HT-29 (cell line): ENCODE results near the gene SLC12A3. TPM values are rescaled to one million over a fixed set of nuclear protein-coding genes. Genes with fewer than 3 reads are reported as not detected.

ENCODE experiments used
- DNase-seq: peaks from one replicate; pipeline ENCODE4 v3.0.0-alpha.2; 2015; ENCODE audit warnings: low spot score
- total RNA-seq: library from RNA; depleted of rRNA; stranded (reverse); fragments of >200 nt; shearing (Covaris generic); gene quantifications from 2 replicates; pipeline ENCODE4 v1.2.3, GENCODE V29; 2014

The SLC12A3 gene
- total RNA-seq, 1 experiment from 2014 or later = not detected

DNA sequence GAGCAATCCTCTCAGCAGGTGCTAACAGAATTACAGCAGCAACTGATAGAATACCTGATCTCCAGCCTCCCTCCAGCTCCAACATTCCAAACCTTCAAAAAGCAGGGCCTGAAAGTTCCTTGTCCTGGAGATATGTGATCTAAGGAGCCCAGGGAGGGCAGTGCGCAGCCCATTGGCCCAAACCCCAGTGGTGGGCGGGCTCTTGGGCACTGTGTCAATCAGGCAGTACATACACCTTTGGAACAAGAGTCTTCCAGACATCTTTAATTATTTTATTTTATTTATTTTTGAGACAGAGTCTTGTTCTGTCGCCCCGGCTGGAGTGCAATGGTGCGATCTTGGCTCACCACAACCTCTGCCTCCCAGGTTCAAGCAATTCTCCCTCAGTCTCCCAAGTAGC lies 24.2 kb downstream of the SLC12A3 start:
- no peak for DNase-seq

DNA sequence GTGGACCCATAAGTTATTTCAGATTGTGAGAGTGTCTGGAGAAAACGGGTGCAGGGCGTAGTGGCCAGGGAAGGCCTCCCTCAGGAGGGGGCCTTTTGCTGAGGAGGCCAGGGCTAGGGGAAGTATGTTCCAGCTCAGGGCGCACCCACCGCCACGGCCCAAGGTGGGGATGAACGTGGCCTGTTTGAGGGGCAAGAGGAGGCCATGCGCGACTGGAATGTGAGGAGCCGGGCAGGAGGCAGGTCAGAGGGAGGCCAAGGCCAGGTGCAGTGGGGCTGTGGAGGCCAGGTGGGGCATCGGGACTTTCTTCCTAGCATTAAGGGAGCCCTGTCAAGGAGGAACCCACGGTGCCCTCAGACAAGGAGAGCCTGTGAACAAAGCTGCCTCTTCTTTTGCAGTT lies 26.7 kb downstream of the SLC12A3 start:
- no peak for DNase-seq

DNA sequence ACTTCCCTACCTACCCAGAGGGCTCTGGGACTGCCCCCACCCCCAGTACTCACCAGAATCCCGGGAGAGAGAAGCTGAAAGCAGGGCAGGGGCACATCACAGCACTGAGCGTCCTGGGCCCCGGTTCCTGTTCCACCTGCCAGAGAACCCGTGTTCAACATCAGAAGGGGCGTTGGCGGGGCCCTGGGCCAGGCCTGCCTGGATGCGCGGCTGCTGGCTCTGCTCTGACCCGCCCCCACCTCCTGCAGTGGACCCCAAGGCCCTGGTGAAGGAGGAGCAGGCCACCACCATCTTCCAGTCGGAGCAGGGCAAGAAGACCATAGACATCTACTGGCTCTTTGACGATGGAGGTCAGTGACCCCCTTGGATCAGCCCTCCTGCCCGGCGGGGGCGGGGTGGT lies 27.7 kb downstream of the SLC12A3 start:
- DNase-seq = no peak

DNA sequence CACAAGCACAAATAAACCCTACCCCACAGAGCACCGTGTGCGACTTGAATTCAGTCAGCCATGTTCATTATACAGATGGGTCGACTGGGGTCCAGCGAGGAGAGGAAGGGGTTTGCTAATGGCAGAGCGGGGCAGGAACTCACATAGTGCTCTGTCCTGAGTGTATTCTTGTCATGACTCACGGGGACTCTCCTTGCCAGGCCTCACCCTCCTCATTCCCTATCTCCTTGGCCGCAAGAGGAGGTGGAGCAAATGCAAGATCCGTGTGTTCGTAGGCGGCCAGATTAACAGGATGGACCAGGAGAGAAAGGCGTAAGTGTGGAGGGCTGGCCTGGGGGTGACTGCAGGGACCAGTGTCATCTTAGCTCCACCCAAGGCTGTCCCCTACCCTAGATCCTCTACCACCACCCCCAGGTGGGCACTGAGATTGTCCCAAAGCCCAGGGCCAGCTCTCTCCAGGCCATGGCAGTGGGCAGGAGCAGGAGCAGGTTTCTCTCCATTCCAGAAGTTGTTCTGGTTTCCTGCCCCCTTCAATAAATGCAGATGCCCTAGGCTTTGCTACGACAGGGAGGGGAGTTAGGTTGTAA lies 29.4 kb downstream of the SLC12A3 start:
- no peak for DNase-seq

DNA sequence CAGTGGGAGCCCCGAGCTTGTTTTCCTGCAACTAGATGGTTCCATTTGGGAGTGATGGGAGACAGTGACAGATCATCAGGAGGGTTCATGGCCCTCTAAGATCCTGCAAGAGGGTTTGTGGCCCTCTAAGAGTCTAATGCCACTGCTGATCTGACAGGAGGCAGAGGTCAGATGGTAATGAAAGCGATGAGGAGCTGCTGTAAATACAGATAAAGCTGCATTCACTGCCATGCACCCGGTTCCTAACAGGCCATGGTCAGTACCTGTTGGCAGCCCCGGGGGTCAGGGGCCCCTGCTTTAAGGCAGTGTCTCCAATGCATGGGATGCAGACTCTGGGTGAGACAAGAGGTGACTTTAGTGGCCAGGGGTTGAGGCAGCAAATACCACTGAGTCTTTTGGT lies 30.8 kb downstream of the SLC12A3 start:
- DNase-seq = no peak

DNA sequence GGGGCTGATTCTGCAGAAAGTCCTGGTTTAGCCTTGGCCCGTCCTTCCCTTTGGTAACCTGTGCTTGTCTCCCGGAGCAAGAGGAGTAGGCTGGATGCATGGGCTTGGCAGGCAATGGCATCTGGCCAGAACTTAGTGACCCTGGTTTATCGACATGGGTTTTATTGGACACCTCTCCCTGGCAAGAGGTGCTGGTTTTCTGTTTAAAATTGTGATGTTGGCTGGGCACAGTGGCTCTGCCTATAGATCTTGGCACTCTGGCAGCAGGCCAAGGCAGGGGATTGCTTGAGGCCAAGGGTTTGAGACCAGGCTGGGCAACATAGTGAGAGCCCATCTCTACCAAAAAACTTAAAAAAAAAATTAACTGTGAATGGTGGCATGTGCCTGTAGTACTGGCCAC lies 31.2 kb downstream of the SLC12A3 start:
- DNase-seq = no peak

DNA sequence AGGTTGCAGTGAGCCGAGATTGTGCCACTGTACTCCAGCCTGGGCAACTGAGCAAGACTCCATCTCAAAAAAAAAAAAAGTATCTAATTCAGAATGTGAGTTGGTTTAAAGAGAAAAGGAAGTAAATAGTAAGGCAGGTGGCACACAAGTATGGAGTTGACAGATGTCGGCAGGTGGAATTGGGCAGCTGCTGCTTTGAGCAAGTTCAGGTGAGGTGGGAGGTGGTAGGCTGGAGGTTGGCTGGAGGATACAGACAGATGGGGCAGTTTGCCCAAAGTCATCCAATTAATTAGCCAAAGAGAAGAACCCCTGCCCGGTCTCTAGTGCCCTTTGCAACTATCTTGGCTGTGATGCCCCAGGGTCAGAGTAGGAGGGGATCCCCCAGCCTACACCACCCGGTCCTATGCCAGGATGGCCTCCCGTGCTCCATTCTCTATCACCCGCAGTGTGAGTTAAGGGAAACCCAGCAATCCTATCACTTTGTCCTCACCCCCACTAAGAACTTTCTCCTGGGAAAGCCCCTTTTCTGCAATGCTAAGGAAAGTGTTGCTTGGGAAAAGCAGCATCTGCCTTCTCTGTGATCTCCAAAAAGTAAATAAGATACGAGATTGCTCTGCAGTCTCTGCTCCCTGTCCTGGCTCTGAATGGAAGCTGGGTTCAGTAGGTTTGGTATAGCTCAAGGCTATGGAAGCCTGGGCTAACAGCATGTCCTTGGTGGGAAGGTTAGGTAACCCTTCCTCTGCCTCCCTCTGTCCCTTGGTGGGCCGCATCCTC lies 32.2 kb downstream of the SLC12A3 start:
- no peak for DNase-seq

DNA sequence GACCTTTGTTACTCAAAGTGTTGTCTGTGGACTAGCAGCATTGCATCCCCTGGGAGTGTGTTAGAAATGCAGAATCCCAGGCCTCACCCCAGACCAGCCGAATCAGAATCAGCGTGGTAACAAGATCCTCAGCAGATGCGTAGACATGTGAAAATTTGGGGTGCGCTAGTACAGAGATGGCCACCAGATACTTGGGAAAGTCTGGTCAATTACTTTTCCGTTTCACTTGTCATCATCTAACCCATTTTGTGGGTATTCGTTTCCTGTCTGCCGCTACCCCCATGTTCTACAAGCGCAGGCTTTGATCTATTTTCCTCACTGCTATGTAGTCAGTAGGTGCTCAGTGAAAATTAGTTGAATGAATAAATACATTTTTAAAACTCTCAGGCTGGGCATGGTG lies 33.8 kb downstream of the SLC12A3 start:
- DNase-seq = no peak

DNA sequence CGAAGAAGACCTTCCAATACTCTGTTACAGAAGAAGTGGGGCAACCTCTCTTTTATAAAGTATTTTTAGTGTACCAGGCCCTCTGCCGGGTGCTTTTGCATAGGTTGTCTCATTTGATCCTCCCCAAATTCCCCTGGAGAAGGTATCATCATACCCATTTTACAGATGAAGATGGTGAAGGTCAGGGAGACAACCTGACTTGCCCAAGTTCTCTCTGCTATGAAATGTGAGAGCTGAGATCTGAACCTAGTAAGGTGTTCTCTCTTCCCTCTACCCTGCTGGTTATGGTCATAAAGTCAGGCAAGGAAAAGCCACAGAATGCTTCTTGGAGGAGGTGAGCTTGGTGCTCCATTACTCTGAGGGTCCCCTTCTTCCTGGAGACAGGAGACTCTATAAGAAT lies 38.9 kb downstream of the SLC12A3 start:
- DNase-seq = no peak

DNA sequence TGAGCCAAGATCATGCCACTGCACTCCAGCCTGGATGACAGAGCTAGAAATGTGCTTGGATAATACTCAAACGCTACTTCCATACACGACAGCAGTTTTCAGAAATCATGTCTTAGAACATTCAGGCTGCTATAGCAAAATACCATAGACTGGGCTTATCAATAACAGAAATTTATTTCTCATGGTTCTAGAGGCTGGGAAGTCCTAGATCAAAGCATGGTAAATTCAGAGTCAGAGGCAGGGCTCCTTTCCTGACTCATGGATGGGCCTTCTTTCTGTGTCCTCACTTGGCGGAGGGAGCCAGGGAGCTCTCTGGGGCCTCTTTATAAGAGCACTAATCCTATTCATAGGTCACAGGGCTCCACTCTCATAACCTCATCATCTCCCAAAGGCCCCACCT lies 42.4 kb downstream of the SLC12A3 start:
- no peak for DNase-seq

DNA sequence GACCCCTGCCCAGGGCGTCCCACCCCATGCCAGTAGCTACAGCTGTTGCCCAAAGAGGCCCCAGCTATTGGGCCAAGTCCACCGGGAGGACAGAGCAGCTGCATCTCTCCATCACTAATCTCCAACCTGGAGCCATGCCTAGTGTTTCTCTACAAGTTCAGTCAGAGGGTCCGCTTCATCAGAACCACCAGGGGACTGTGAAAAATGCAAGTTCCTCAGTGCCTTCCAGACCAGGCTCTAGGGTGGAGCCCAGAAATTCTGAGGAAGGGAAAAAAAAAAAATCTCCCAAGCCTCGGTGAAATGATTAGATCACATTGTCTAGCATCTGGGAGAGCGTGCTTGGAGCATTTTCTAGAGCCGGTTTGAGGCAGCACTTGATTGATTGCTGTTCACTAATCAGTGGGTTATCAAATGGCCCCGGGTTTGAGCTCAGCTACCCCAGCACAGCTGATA lies 44.5 kb downstream of the SLC12A3 start:
- no peak for DNase-seq

DNA sequence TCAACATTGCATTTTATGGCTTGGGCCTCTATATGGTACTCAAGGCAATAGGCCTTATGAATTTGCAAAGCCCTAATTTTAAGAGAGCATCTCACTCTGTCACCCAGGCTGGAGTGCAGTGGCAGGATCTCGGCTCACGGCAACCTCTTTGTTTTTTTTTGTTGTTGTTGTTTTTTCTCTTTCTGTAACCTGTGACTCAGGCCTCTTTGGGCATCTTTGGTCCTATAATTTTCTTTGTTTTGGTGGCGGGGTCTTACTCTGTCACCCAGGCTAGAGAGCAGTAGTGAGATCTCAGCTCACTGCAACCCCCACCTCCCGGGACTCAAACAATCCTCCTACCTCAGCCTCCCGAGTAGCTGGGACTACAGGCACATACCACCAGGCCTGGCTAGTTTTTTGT lies 45.1 kb downstream of the SLC12A3 start:
- DNase-seq = no peak

DNA sequence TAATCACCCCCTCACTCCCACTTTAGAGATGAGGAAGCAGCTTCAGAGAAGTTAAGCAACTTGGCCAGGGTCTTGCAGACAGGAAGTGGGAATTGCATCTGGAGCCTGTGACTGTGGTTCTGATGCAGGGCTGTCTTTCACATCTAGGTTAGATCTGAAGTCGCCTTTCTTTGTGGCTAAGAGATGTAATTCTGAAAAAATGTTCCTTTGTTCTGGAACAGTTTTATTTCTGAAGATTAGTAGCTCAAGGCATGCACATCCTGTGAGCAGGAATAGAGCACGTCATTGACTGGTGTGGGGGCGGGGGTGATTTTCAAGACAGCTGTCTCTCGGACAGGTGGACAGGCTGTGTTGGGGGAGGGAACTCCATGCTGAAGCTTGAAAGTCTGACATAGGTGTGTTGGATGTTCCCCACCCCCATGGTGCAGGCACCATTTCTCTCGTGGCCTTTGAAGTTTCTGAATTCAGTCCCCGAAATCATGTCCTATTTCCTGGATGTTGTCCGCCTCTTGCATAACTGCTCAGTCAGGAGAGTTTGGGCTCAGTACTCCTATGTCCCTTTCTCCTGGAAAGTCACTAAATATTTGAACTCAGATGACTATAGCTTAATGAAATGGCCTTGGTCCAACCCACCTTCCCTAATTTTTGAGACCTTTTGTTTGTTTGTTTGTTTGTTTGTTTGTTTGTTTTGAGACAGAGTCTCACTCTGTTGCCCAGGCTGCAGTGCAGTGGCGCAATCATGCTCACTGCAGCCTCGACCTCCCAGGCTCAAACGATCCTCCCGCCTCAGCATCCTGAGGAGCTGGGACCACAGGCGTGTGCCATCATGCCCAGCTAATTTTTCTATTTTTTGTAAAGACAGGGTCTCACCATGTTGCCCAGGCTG lies 45.9 kb downstream of the SLC12A3 start:
- DNase-seq = no peak

DNA sequence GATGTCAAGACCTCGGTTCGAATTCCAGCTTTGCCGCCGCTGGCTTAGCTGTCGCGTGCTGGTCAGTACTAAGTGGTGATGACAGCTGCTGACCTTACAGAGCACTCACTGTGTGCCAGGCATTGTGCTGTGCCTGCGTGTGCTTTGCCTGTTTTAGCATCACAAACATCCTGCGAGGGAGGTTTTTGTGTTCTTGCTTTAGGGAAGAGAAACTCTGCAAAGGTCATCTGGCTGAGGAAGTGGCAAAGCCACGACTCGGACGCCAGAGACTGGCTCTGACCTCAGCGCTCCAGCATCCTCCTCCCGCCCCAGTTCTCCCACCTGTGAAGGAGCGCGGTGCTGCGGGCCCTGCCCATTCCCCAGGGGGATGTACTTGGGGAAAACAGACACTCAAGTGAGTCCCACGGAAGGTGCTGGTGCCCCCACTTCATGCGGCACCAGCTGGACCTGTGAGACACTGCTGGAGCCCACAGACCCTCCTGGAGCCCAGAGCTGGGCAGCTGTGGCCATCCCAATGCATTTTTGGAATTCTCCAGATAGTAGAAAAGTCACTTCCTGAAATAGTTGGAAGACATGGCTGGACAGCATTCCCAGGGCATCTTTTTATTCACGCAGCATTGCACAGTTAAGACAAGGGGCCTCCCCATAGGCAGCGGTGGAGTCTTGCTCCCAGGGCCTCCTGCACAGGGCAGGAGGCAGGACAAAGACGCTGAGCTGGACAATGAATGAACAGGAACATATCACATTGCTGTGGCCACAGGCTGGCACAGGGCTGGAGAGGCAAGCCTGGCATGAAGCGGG lies 47.0 kb downstream of the SLC12A3 start:
- DNase-seq = no peak

DNA sequence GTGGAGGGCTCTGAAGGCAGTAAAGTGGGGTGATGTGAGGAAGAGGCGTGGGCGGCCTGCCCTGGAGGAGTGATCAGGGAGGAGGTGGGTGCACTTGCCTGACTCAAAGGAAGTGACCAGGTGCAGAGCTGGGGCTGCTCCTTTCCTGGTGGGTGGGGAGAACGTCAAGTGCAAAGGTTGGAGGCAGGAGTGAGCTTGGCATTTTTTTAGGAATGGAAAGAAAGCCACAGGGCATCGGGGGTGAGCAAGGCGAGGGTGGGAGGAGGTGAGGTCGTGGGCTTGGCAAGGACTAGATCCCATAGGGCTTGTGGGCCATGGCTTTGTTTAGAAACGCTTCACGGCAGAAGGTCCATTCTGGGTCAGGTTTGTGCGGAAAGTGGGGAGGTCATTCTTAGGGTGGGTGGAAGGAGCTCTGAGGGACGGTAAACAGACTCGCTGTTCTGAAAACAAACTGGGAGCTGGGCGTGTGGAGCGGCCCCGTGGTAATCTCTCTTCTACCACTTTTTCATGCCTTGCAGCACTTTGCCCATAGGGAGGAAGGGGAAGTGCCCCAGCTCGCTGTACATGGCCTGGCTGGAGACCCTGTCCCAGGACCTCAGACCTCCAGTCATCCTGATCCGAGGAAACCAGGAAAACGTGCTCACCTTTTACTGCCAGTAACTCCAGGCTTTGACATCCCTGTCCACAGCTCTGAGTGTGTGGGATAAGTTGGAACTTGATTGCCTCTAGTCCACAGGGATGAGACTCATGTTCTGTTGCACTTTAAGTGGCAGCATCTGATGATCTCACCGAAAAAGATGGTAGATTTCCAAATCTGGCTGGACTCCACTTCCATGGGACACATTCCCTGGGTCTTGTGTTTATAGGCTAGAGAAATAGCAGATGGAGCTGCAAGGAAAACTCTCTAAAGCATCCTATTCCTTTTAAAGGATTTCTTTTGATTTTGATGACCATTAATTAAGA lies 48.0 kb downstream of the SLC12A3 start:
- DNase-seq = no peak

DNA sequence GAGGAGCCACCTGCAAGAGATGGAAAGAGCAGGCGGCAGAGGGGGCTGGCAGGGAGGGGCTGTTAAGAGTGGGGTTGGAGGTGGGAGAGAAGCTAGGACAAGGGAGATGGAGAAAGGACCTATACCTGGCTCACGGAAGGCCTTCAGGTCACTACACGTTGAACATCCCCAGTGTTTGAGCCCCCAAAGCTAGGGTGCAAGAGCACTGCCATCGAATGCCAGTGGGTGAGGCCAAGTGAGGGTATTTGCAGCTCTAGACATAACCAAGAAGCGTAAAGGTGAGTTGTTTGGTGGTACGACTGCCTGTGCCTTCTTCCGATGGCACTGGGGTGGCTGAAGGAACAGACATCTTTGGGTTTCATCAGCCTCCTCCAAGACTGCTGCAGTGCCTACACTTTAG lies 49.9 kb downstream of the SLC12A3 start:
- no peak for DNase-seq

DNA sequence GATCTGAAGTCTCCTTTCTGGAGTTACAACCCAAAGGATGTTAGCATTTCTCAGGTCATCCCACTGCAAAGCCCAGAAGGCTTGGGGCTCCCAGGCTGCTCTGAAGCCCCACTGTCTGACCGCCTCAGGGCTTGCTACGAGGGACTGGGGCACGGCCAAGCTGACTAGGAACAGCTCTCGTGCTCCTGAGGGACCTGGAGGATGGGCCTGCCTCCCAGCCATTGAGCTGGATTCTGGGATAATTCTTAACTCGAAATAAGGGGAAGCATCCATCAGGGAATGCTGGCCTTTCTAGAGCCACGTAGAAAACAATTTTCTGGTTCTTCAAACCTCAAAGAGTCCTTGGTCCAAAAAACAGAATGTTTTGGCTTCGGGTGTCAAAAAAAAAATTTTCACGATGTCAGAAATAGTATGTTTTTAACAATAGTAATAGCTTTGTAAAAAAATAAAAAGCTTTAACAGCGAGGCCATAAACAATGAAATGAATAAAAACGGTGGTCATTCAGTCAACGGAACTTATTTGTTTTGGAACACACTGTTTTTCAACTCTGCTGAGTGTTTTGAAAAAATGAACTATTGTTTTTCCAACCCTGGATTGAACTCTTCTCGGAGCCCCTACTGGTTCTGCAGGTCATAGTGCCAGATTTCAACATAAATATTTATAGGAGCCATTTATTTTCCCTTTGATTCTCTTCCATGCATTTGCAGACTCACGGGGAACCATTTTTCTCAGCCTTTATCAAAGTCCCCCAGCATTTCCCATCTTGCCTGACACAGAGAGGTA lies 50.5 kb downstream of the SLC12A3 start:
- DNase-seq = no peak

DNA sequence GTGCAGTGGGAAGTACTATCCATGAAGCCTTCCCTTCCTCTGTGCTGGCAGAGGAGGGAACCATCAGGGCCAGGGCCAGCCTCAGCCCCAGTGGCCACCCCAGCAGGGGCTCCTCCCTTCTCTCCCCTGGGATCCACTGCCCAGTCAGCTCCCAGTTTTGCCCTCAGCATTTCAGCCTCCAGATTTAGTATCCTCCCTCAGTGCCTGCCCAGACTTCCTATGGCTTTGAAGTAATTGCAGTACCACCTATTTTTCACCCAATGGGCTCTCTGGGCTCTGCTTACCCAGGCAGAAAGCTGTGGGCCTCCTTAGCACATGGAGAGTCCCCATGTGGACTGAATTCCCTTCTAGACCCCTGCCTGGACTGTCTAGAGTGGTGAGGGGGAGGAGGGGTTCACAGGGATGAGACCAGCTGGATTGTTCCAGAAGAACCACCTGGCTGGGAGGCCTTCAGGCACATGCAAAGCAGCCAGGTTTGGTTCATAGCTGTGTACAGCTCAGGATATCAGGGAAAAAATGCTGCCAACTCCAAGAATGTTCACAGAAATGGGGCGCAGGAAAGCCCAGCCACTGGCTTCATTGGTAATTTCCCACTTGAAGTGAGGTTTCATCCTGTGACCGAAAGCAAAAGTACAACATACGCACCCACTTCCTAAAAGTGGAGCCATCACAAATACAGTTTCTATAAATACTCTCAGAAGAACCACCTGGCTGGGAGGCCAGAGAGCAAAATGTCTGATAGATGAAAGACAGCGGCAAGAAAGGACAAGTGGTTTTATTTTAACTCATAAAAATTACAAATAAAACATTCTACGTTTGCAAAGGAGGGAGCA lies 51.8 kb downstream of the SLC12A3 start:
- no peak for DNase-seq
